Vagina (tissue), 2 donors: ENCODE results near the gene CACNA1C. TPM values are rescaled to one million over a fixed set of nuclear protein-coding genes. Genes with fewer than 3 reads are reported as not detected.

Experiments
- DNase-seq, 2 donors: peaks; one replicate each; pipeline ENCODE4 v3.0.0-alpha.2; 2017; ENCODE audit errors: extremely low spot score in 2 of 2
- H3K27ac ChIP-seq: fragments of 200-600 bp; sonication (generic); one replicate; pipeline ENCODE4 v1.5.1; 2019
- H3K27me3 ChIP-seq: fragments of 200-600 bp; sonication (generic); one replicate; pipeline ENCODE4 v1.5.1; 2019
- H3K36me3 ChIP-seq, 2 donors: fragments of 200-600 bp; sonication (generic); one replicate each; pipeline ENCODE4 v1.5.1; 2017 to 2019
- H3K4me1 ChIP-seq: fragments of 200-600 bp; sonication (generic); one replicate; pipeline ENCODE4 v1.5.1; 2019
- H3K4me3 ChIP-seq, 2 donors: fragments of 200-600 bp; sonication (generic); 1 replicate in 1 of 2; 2 replicates in 1 of 2; pipeline ENCODE4 v1.5.1; 2016 to 2019
- H3K9me3 ChIP-seq: fragments of 200-600 bp; sonication (generic); one replicate; pipeline ENCODE4 v1.5.1; 2019
- CTCF ChIP-seq, 3 experiments: fragments of 450-650 bp in 2 of 3; fragments of 200-600 bp in 1 of 3; sonication (generic) in 1 of 3; IDR thresholded peaks; one replicate each; pipeline ENCODE4 v1.5.1; 2017 to 2019; ENCODE audit warnings: antibody characterized with exemption in 3 of 3, mild to moderate bottlenecking in 2 of 3, moderate library complexity in 2 of 3
- POLR2A ChIP-seq, 2 donors: fragments of 450-650 bp; IDR thresholded peaks; one replicate each; pipeline ENCODE4 v1.6.1; 2017; ENCODE audit warnings: antibody characterized with exemption in 2 of 2, mild to moderate bottlenecking in 2 of 2, moderate library complexity in 2 of 2
- POLR2AphosphoS5 ChIP-seq, 2 donors: sonication (generic); formaldehyde crosslinking; IDR thresholded peaks; one replicate each; pipeline ENCODE4 v1.9.0; 2017; ENCODE audit warnings: antibody characterized with exemption in 2 of 2, mild to moderate bottlenecking in 2 of 2, low read depth in 1 of 2; ENCODE audit not compliant: insufficient read depth in 1 of 2
- intact Hi-C: fragments of 100-400 bp; cut with DNase I; formaldehyde crosslinking; loops from one replicate; pipeline ENCODE4 v1.15.1; 2023
- total RNA-seq: library from RNA; depleted of rRNA; stranded (reverse); fragments of >200 nt; gene quantifications from one replicate; pipeline ENCODE4 v1.2.3, GENCODE V29; 2016

CACNA1C gene
- total RNA-seq, 1 donor from 2014 or later, result 9.8 TPM

- H3K4me3 ChIP-seq, result no peak overlapping the region
- H3K27ac ChIP-seq, result no peak overlapping the region
- intact Hi-C loops, result no loop called here
- H3K4me1 ChIP-seq, result peaks cover 18% of the 10 kb centered on the region
- no peak for DNase-seq
- H3K36me3 ChIP-seq, result no peaks in the 10 kb centered on the region
- TF ChIP-seq POLR2AphosphoS5 (IDR thresholded peaks at IDR 0.05; ENCODE audit: insufficient read depth in 1 of 2, low read depth in 1 of 2) (no peak), POLR2A (IDR thresholded peaks at IDR 0.05) (no peak), CTCF (IDR thresholded peaks at IDR 0.05) (no peak)
- H3K9me3 ChIP-seq, result no peaks in the 10 kb centered on the region
- no peaks in the 10 kb centered on the region for H3K27me3 ChIP-seq
Measured at GRCh38 chr12:2120982-2121758, 68.4 kb downstream of the CACNA1C start.

- H3K9me3 ChIP-seq, result no peaks in the 10 kb centered on the region
- H3K27me3 ChIP-seq, result no peaks in the 10 kb centered on the region
- peaks cover 10% of the 10 kb centered on the region for H3K4me1 ChIP-seq
- intact Hi-C loops, result no loop called here
- TF ChIP-seq CTCF (IDR thresholded peaks at IDR 0.05) (no peak), POLR2A (IDR thresholded peaks at IDR 0.05) (no peak), POLR2AphosphoS5 (IDR thresholded peaks at IDR 0.05; ENCODE audit: insufficient read depth in 1 of 2, low read depth in 1 of 2) (no peak)
- no peak overlapping the region for H3K4me3 ChIP-seq
- H3K27ac ChIP-seq, result no peak overlapping the region
- no peak for DNase-seq
- no peaks in the 10 kb centered on the region for H3K36me3 ChIP-seq
Measured at GRCh38 chr12:2124466-2125023, 71.8 kb downstream of the CACNA1C start.

GRCh38 chr12:2125651-2126522 is 73.1 kb downstream of the CACNA1C start:
- no peaks in the 10 kb centered on the region for H3K4me1 ChIP-seq
- H3K27me3 ChIP-seq, result no peaks in the 10 kb centered on the region
- H3K36me3 ChIP-seq, result no peaks in the 10 kb centered on the region
- TF ChIP-seq CTCF (IDR thresholded peaks at IDR 0.05) (no peak), POLR2AphosphoS5 (IDR thresholded peaks at IDR 0.05; ENCODE audit: insufficient read depth in 1 of 2, low read depth in 1 of 2) (no peak), POLR2A (IDR thresholded peaks at IDR 0.05) (no peak)
- intact Hi-C loops, result no loop called here
- no peak for DNase-seq
- no peaks in the 10 kb centered on the region for H3K9me3 ChIP-seq
- H3K4me3 ChIP-seq, result no peak overlapping the region
- H3K27ac ChIP-seq, result no peak overlapping the region

- Histone ChIP-seq H3K27ac (no peak overlapping the region), H3K4me3 (no peak overlapping the region), H3K4me1 (no peaks in the 10 kb centered on the region), H3K27me3 (no peaks in the 10 kb centered on the region), H3K9me3 (no peaks in the 10 kb centered on the region), H3K36me3 (no peaks in the 10 kb centered on the region)
- no peak for DNase-seq
- intact Hi-C loops, result no loop called here
- TF ChIP-seq CTCF (IDR thresholded peaks at IDR 0.05) (no peak), POLR2AphosphoS5 (IDR thresholded peaks at IDR 0.05; ENCODE audit: insufficient read depth in 1 of 2, low read depth in 1 of 2) (no peak), POLR2A (IDR thresholded peaks at IDR 0.05) (no peak)
Measured at GRCh38 chr12:2126676-2127406, 74.1 kb downstream of the CACNA1C start.
